Measurements from ENCODE around the gene KCNK6.
A peak's percentile ranks its signal among the peaks of the same experiment; 100 is the strongest.
"Not testable (repeated sequence)": the region's sequence is repeated elsewhere in the genome, so short reads cannot be mapped to it uniquely, and the experiment has no call there.

The KCNK6 gene

DNA sequence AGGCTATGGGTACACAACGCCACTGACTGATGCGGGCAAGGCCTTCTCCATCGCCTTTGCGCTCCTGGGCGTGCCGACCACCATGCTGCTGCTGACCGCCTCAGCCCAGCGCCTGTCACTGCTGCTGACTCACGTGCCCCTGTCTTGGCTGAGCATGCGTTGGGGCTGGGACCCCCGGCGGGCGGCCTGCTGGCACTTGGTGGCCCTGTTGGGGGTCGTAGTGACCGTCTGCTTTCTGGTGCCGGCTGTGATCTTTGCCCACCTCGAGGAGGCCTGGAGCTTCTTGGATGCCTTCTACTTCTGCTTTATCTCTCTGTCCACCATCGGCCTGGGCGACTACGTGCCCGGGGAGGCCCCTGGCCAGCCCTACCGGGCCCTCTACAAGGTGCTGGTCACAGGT, 6.9 kb downstream of the KCNK6 start:
- DNase-seq = no peak

DNA sequence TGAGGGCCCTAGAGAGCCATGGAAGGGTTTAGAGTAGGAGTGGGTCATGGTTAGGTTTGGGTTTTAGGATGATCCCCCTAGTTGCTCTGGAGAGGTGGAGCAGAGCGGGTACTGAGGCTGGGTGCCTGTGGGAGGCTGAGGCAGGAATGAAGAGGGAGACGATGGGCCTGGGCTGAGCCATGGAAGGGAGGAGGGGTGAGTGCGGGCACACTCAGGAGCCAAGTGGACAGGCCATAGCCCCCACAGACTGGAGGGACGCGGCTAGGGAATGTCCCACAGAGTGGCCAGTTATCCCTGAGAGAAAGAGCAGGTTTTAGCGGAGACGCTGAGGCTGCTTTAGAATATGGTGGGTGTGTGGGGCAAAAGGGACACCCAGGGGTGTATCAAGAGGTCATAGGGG, 10.0 kb downstream of the KCNK6 start:
- no peak for DNase-seq

DNA sequence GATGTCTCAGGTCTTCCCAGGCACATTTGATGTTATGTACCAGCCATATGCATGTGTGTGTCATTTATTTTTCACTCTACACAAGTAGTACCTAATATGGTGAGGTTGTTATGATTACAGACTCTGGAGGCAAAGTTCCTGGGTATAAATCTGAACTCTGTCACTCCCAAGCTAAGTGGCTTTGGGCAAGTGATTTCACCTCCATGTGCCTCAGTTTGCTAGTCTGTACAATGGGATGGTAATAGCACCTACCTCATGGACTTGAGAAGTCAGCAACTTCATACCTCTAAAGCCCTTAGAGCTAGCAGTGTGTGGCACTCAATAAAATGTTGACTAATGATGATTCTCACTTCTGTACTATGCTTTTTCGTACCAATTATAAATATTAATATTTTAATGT, 12.1 kb downstream of the KCNK6 start:
- no peak for DNase-seq

DNA sequence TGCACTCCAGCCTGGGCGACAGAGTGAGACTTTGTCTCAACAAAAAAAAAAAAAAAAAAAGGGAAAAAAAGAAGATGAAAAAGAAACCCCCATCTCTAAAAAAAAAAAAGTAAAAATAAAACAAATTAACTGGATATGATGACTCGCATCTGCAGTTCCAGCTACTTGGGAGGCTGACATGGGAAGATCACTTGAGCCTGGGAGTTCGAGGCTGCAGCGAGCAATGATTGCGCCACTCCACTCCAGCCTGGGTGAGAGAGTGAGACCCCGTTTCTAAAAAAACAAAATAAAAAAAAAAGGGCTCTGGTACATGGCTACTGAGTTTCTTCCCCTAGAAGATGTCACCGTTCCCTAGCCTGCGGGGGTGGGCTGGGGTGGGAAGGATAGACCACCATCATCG, 13.6 kb downstream of the KCNK6 start:
- DNase-seq = no peak

DNA sequence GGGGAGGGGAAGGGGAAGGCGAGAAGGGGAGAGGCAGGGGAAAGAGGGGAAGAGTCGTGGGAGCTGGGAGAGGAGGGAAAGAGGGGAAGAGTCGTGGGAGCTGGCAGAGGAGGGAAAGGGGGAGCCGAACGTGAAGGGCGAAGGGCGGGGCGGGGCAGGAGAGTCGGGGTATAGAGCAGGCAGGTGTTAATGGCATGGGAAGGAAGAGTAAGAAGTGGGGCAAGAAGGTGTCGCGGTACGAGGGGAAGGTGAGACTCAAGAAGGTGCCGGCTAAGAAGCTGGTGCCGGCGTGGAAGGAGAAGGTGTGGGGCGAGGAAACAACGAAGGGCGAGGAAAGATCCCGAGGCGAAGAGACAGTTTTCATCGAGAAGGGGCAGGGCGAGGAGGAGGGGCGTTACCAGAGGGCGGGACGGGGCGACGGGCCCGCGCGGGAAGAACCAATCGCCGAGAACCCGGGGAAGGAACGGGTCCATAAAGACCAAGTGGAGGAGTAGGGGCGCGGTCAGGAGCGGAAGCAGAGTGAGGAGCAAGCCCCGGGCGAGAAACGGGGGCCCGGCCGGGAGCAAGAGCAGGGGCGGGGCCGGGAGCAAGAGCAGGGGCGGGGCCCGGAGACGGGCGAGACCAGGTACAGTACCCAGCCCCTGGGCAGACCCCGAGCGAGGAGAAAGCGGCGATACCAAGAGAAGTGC, 16.4 kb downstream of the KCNK6 start:
- peak; percentile 93 for DNase-seq

DNA sequence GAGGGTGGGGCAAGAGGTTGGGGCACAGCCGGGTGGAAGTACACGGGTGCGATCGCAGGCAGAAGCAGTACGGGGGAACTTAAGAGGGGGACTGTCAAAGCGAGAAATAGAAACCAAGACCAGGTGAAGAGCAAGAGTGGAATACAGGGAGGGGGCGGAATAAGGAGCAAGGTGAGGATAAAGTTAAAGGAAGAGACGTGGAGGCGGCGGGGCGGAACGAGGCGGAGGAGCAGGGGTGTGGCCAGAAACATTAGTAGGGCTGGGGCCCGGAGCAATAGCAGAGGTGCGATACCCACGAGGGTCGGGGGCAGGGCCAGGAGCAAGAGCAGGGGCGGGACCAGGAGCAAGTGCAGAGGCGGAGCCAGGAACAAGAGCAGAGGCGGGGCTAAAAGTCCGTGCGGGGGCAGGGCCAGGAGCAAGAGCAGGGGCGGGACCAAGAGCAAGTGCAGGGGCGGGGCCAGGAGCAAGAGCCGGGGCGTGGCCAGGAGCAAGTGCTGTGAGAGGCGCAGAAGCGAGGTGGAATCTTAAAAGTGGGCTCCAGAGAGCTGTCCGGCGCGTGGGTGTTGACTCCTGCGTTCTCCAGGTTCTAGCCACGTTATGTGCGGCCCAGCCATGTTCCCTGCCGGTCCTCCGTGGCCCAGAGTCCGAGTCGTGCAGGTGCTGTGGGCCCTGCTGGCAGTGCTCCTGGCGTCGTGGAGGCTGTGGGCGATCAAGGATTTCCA, 17.2 kb downstream of the KCNK6 start:
- DNase-seq = peak; percentile 93

DNA sequence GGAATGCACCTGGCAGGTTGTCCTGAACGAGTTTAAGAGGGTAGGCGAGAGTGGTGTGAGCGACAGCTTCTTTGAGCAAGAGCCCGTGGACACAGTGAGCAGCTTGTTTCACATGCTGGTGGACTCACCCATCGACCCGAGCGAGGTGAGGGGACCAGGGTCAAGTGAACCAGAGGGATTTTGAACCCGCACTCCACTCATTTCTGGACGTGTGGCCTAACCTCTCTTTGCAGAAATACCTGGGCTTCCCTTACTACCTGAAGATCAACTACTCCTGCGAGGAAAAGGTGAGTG, 17.7 kb downstream of the KCNK6 start:
- no peak for DNase-seq

DNA sequence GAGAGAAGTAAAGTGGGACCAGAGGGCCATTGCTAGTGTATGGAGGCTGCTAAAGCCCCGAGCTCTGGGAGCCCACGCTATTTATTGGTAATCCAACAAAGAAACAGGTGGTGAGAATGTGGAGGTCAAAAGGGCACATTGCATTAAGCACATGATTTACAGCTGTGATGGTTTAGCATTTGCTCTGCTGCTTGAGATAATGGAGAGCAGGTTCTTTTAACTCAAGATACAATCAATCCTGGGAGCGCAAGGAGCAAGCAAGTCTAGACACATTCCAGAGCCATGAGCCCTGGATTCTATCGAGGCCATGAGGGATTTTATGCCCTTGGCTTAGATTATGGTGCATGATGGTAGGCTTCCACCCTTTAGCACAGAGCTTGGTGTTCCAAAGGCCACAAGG, 19.4 kb downstream of the KCNK6 start:
- not testable (repeated sequence) for DNase-seq

DNA sequence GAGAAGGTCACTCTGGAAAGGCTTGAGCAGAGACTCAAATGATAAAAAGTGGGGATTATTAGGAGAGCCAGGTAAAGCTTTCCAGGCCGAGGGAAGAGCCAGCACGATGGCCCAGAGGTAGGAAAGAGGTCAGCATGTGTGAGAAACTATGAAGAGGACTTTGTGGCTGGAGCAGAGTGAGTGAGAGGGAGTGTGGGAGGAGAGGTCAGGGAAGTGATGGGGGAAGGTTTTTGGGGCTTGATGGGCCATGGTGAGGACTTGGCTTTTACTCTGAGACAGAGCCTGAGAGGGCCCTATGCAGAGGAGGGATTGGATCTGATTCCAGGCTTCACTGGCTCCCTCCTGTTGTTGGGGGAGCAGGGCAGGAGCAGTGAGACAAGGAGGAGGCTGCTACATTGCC, 21.3 kb downstream of the KCNK6 start:
- DNase-seq = no peak

DNA sequence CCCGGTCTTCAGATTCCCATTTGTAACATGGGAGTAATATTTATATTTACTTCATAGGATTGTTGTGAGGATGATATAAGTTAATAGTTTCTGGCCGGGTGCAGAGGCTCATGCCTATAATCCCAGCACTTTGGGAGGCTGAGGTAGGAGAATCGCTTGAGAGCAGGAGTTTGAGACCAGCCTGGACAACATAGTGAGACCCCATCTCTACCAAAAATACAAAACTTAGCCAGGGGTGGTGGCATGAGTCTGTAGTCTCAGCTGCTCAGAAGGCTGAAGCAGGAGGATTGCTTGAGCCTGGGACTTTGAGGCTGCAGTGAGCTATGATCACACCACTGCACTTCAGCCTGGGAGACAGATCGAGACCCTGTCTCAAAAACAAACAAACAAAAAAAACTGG, 27.2 kb downstream of the KCNK6 start:
- DNase-seq = no peak

DNA sequence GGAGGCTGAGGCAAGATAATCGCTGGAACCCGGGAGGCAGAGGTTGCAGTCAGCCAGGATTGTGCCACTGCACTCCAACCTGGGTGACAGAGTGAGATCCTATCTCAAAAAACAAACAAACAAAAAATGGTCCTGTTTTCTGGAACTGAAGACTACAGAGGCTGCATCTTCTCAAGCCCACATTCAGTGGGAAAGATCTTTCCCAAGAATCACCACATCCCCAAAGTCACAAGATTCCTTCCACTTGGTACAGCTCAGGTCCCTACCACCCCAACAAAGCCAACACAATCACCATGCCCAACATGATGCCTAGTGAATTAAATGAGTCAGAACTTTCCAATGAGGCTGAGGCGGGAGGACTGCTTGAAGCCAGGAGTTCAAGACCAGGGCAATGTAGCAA, 31.2 kb downstream of the KCNK6 start:
- no peak for DNase-seq

DNA sequence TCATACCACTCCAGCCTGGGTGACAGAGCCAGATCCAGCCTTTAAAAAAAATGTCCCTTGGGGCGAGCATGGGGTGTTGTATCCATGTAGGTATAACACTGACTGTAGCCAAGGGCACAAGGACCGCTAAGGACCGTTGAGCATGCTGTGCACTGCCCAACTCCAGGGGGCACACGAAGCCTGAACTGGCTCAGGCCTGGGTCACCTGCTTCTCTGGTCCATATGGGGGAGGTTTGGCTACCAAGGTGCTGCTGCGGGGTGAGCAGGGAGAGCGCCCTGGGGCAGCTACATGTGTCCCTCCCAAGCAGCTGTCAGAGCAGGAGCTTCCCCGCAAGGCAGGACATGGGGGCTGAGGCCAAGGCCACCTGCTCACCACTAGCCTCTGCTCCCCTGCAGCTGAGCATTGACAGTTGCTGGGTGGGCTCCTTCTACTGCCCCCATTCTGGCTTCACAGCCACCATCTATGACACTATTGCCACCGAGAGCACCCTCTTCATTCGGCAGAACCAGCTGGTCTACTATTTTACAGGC, 32.3 kb downstream of the KCNK6 start:
- DNase-seq = no peak

DNA sequence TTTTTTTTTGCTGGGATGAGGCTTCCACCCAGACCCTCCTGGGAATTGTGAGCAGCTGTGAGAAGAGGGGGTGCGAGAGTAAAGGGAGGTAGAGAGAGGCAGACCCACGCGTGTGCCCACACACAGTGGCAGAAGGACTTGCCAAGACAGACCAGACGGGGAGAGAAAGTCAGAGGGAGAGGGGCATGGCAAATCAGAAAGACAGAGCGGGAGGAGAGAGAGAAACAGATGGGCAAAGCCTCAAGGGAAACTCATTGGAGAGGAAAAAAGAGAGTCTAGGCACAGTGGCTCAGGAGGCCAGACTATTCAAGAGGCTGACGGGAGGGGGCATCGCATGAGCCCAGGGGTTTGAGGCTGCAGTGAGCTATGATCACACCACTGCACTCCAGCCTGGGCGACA, 33.0 kb downstream of the KCNK6 start:
- DNase-seq = no peak

DNA sequence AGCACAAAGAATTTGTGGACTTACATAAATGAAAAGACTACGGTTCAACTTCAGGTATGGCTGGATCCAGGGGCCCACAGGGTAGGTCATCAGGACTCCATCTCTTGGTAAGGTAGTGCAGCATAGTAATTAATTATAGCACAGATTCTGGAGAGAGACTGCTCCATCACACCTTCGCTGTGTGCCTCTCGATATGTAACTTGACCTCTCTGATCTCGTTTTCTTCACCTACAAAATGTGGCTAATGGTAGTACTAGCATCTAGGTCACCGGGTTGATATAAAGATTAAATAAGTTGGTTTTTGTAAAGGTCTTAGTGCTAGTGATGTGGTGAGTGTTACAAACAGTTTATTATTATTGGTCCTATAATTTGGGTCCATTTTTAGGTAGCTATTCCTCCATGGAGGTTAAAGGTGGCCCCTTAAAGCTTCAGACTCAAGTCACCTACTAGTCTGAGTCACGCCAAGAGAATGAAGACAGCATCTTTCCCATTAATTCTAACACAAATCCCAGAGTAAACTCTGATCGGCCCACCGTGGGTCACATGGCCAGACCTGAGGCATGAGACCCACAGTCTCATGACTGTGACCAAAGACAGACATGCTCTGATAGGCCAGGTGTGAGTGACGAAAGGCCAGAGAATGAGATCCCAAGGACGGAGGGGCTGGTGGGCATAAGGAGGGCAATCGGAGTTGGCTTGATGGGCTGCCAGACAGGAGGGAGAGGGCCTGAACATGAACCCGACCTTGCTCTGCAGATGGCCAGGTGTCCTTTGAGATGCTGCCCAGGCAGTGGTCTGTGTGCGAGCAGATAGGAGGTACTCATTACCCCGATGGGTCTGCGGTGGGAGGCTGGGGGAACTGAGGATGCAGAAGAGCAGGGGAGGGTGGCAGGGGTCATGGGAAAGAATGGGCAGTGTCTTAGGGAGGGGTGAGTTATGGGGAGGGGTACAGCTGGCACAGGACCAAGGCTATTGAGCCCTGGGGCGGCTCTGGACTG, 36.4 kb downstream of the KCNK6 start:
- DNase-seq = no peak

DNA sequence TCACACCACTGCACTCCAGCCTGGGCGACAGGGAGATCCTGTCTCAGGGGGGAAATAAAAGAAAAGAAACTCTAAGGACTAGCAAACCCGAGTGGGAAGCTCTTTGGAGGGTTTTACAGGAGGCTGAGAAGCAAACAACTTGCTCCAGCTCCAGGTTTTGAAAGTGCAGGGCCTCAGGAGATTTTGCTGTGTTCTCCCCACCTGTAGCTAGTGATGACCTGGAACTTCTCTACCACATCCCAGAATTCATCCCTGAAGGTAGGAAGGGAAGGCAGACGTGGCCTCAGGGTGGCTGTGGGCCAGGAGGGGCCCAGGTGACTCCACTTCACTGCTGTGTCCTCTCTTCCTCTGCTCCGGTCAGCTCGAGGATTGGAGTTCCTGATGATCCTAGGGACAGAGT, 38.4 kb downstream of the KCNK6 start:
- DNase-seq = no peak

DNA sequence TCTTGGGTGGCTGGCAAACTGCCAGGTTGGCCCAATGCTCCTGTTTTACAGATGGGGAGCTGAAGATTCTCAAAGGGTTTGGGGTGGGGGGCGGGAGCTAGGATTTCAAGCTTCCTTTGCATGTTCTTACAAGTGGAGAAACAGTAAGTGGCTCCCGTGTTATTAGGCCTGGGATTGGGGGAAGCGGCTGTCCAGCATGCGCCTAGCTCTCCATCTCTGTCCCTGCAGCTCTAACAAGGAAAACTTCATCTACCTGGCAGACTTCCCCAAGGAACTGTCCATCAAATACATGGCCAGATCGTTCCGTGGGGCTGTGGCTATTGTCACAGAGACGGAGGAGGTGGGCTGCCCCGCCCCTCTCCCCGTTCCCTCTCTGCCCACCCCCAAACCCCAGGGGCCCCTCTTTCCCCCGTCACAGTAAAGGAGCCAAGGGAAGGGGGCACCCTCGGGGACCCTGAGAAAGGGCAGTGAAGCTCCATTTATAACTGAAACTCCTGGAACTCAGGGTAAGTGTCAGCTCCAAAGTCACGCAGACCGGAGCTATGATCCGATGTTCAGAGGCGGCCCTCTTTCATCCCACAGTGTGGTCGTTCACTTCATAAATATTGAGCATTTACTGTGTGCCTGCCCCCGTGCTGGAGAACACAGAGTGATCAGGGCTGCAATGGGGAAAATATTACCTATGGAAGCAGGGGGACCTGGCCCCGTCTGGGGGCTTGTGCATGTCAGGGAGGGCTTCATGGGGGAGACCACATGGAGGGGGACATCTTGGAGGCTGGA, 39.8 kb downstream of the KCNK6 start:
- no peak for DNase-seq

DNA sequence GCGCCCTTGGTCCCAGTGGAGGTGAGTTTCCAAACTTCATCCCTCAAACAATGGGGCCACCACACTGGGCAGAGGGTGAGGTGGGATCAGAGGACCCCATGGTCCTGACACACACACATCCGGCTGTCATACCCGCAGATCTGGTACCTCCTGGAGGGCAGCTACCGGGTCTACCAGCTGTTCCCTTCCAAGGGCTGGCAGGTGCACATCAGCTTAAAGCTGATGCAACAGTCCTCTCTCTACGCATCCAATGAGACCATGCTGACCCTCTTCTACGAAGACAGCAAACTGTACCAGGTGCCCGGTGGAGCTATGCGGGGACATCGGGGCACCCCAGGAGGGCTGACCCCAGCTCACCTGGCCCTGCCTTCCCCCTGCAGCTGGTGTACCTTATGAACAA, 40.7 kb downstream of the KCNK6 start:
- DNase-seq = no peak

DNA sequence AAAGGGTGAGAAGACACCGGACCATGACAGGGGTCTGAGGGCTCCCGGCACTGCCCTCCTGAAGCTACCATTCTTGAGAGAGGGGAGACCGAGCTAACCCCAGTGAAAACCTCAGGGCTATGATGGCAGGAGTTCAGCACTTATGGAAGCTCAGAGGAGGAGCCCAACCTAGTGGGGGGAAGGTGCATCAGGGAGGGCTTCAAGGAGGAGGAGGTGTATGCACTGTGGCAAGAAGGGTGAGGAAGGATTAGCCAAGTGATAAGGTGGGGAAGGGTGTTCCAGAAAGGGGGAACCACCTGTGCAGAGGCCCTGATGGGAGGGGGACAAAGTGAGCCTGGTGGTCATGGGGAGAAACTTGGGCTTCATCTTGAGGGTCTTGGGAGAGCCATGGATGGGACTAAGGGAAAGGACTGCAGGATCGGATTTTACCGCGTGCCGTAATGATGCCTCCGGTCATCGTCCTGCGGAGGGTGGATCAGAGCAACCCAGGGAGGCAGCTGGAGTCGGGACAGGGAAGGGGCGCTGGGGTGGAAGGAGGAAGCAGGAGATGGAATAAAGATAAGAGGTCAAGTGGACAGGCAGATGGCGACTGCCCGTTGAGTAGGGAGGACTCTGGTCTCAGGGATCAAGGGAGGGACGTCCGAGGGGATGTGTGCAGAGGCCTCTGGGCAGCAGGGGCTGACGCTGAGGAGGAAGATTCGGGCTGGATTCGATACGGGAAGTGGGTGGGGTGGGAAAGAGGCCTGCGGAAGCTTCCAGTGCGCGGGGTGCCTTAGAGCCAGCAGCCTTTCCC, 41.4 kb downstream of the KCNK6 start:
- DNase-seq = no peak

DNA sequence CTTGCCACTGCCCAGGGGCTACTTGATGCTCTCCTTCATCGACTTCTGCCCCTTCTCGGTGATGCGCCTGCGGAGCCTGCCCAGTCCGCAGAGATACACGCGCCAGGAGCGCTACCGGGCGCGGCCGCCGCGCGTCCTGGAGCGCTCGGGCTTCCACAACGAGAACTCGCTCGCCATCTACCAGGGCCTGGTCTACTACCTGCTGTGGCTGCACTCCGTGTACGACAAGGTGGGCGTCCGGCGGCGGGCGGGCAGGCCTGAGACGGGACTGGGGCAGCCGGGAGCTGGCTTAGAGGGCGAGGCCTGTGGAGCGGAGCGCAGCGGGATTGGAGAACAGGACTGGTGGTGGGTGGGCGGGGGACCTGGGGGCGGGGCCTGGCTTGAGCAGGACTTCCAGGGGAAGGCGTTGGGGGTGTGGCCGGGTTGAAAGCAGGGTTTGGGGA, 42.0 kb downstream of the KCNK6 start:
- peak; percentile 34 for DNase-seq

DNA sequence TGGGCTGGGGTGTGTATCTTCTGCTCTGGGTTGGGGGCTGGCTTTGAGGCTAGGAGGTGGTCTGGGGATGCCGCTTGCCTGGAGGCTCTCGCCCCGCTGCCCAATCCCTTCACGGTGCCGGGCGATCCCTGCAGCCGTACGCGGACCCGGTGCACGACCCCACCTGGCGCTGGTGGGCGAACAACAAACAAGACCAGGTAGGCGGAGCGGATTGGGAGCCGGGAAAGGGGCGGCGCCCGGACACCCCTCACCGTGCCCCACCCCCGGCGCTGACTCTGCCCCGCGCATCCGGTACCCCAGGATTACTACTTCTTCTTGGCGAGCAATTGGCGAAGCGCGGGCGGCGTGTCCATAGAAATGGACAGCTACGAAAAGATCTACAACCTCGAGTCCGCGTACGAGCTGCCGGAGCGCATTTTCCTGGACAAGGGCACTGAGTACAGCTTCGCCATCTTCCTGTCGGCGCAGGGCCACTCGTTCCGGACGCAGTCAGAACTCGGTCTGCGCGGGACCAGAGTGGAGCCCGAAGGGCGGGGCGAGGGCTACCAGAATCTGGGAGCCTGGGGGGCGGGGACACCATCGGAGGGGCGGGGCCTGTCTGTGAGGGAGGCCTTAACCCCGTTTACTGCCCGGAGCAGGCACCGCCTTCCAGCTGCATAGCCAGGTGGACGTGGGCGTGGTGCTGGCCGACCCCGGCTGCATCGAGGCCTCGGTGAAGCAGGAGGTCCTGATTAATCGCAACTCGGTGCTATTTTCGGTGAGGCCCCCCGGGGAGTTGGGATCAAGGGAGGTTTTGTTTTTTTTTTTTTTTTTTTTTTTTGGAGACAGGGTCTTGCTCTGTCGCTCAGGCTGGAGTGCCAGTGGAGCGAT, 42.7 kb downstream of the KCNK6 start:
- DNase-seq = peak; percentile 54
